Lower lobe of right lung (tissue), 2 donors: ENCODE data around the gene ACSL3. TPM values are rescaled to one million over a fixed set of nuclear protein-coding genes. Genes with fewer than 3 reads are reported as not detected.

Experiments
- ATAC-seq, 2 donors: fragments of 200-7000 bp; cut with Tn5 transposase; one replicate each; pipeline ENCODE4 v1.9.1; 2020 to 2022; ENCODE audit warnings: mild to moderate bottlenecking in 2 of 2, moderate library complexity in 2 of 2
- DNase-seq: peaks from one replicate; pipeline ENCODE4 v3.0.0-alpha.2; 2020
- H3K27ac ChIP-seq: fragments of 200-600 bp; one replicate; pipeline ENCODE4 v1.8.0; 2022
- H3K27me3 ChIP-seq: fragments of 200-600 bp; one replicate; pipeline ENCODE4 v1.8.0; 2022; ENCODE audit warnings: low read depth
- H3K36me3 ChIP-seq: fragments of 200-600 bp; one replicate; pipeline ENCODE4 v1.8.0; 2022; ENCODE audit warnings: mild to moderate bottlenecking
- H3K4me1 ChIP-seq: fragments of 200-600 bp; one replicate; pipeline ENCODE4 v1.8.0; 2022
- H3K4me3 ChIP-seq: fragments of 200-600 bp; one replicate; pipeline ENCODE4 v1.8.0; 2022; ENCODE audit warnings: mild to moderate bottlenecking
- H3K9me3 ChIP-seq: fragments of 200-600 bp; one replicate; pipeline ENCODE4 v1.8.0; 2022
- CTCF ChIP-seq: fragments of 200-600 bp; IDR thresholded peaks from one replicate; pipeline ENCODE4 v1.8.0; 2022; ENCODE audit warnings: antibody characterized with exemption, mild to moderate bottlenecking
- intact Hi-C: fragments of 100-400 bp; cut with DNase I; formaldehyde crosslinking; loops from one replicate; pipeline ENCODE4 v1.11.0; 2022
- total RNA-seq: library from RNA; stranded (reverse); fragmentation: NEBNext Ultra II Directional; extraction: Animal tissue kit (Norgen Biotek cat#: 25700); gene quantifications from one replicate; pipeline ENCODE4 v1.2.1, GENCODE V29; 2021
- donor health status: DM: no; HTN: yes; CAD: no; lungs with severe emphysema.

The ACSL3 gene
- total RNA-seq, 1 donor from 2014 or later: 74.2 TPM

GRCh38 chr2:222907048-222907447 lies 46.2 kb downstream of the ACSL3 start:
- intact Hi-C loops: loop anchor here (10.0 kb wide), 2 partner anchors 112 to 212 kb away; no protein-coding TSS in a partner anchor
- Histone ChIP-seq H3K27ac (no peak overlapping the region), H3K4me3 (no peak overlapping the region), H3K9me3 (no peaks in the 10 kb centered on the region), H3K36me3 (peaks cover 22% of the 10 kb centered on the region), H3K4me1 (peaks cover 23% of the 10 kb centered on the region), H3K27me3 (no peaks in the 10 kb centered on the region)
- no peak for ATAC-seq
- no peak for DNase-seq
- no peak for TF ChIP-seq CTCF

GRCh38 chr2:222907790-222908441 lies 47.1 kb downstream of the ACSL3 start:
- Histone ChIP-seq H3K36me3 (peaks cover 22% of the 10 kb centered on the region), H3K27me3 (no peaks in the 10 kb centered on the region), H3K9me3 (no peaks in the 10 kb centered on the region), H3K27ac (no peak overlapping the region), H3K4me1 (peaks cover 32% of the 10 kb centered on the region), H3K4me3 (no peak overlapping the region)
- intact Hi-C loops: loop anchor here (10.0 kb wide), 2 partner anchors 113 to 213 kb away; no protein-coding TSS in a partner anchor
- ATAC-seq: no peak
- DNase-seq: no peak
- no peak for TF ChIP-seq CTCF

GRCh38 chr2:222909286-222909685 lies 48.5 kb downstream of the ACSL3 start:
- H3K27me3 ChIP-seq: no peaks in the 10 kb centered on the region
- DNase-seq (no peak), ATAC-seq (no peak)
- H3K9me3 ChIP-seq: no peaks in the 10 kb centered on the region
- H3K4me3 ChIP-seq: no peak overlapping the region
- peaks cover 39% of the 10 kb centered on the region for H3K4me1 ChIP-seq
- peaks cover 22% of the 10 kb centered on the region for H3K36me3 ChIP-seq
- intact Hi-C loops: loop anchor here (10.0 kb wide), 2 partner anchors 114 to 214 kb away; no protein-coding TSS in a partner anchor
- H3K27ac ChIP-seq: no peak overlapping the region
- no peak for TF ChIP-seq CTCF

- Histone ChIP-seq H3K4me1 (peaks cover 28% of the 10 kb centered on the region), H3K27me3 (no peaks in the 10 kb centered on the region), H3K36me3 (peaks cover 32% of the 10 kb centered on the region), H3K9me3 (no peaks in the 10 kb centered on the region), H3K4me3 (no peak overlapping the region), H3K27ac (no peak overlapping the region)
- ATAC-seq (peak; percentile 69 to 83), DNase-seq (no peak)
- TF ChIP-seq CTCF: no peak
- intact Hi-C loops: no loop called here
Observed at GRCh38 chr2:222912117-222912516, 51.3 kb downstream of the ACSL3 start.

- H3K9me3 ChIP-seq: no peaks in the 10 kb centered on the region
- peaks cover 28% of the 10 kb centered on the region for H3K4me1 ChIP-seq
- no peak for TF ChIP-seq CTCF
- no peaks in the 10 kb centered on the region for H3K27me3 ChIP-seq
- ATAC-seq (no peak), DNase-seq (no peak)
- peaks cover 38% of the 10 kb centered on the region for H3K36me3 ChIP-seq
- intact Hi-C loops: no loop called here
- no peak overlapping the region for H3K27ac ChIP-seq
- no peak overlapping the region for H3K4me3 ChIP-seq
Observed at GRCh38 chr2:222912776-222913175, 51.9 kb downstream of the ACSL3 start.
